HepG2 (cell line): ENCODE measurements around the gene CNN3. TPM values are rescaled to one million over a fixed set of nuclear protein-coding genes. Genes with fewer than 3 reads are reported as not detected.

ENCODE experiments used
- ATAC-seq: fragments of 200-7000 bp; cut with Tn5 transposase; 3 replicates; pipeline ENCODE4 v1.9.1; 2020; ENCODE audit warnings: mild to moderate bottlenecking, moderate library complexity
- BruUV-seq: library from RNA; stranded (reverse); fragments of 400-500 nt; replicated peaks from 2 replicates; lab custom pipeline; 2021; lab: Mats Ljungman, UMichigan
- CTCF ChIA-PET: fragments of 300-600 bp; formaldehyde crosslinking; extraction: SDS; loops from one replicate; lab custom pipeline; 2021; ENCODE audit warnings: low total read pairs, inconsistent platforms, low intra/inter-chr PET ratio; lab: Yijun Ruan, JAX
- POLR2A ChIA-PET: fragments of 350-600 bp; sonication (Branson Sonifier 250); formaldehyde crosslinking; loops from one replicate; lab custom pipeline; 2020; ENCODE audit warnings: antibody characterized with exemption, inconsistent platforms; lab: Yijun Ruan, JAX
- DNase-seq: peaks from one replicate; pipeline ENCODE4 v3.0.0-alpha.2; 2015; ENCODE audit warnings: low spot score
- FAIRE-seq: peaks from 3 replicates; lab custom pipeline; 2011; peaks lifted over from hg19 to GRCh38; lab: Jason Lieb, UNC
- H2AFZ ChIP-seq: one replicate; pipeline ENCODE4 v1.6.1; 2011; ENCODE audit warnings: low read length, inconsistent platforms
- H3K27ac ChIP-seq: fragments of 300-600 bp; 3 replicates; pipeline ENCODE4 v1.8.0; 2011; ENCODE audit warnings: mixed run types, mild to moderate bottlenecking, mixed read lengths, low read length, inconsistent platforms; ENCODE audit not compliant: insufficient read depth; ENCODE audit errors: extremely low read length
- H3K27me3 ChIP-seq, 2 experiments: fragments of 200-600 bp in 1 of 2; 2 replicates in 1 of 2; 3 replicates in 1 of 2; pipeline versions ENCODE4 v1.6.0 to v1.8.0; 2011; ENCODE audit warnings: low read length in 2 of 2, mild to moderate bottlenecking in 2 of 2, moderate library complexity in 2 of 2, inconsistent platforms in 1 of 2; ENCODE audit not compliant: insufficient read depth in 2 of 2, control insufficient read depth in 1 of 2
- H3K36me3 ChIP-seq, 2 experiments: fragments of 200-600 bp in 1 of 2; replicated peaks in 1 of 2; 2 replicates in 1 of 2; 3 replicates in 1 of 2; pipeline versions ENCODE4 v1.5.1 to v1.8.0; 2011; ENCODE audit warnings: low read length in 2 of 2, inconsistent platforms in 1 of 2; ENCODE audit not compliant: insufficient read depth in 2 of 2, control insufficient read depth in 1 of 2
- H3K4me1 ChIP-seq: 2 replicates; pipeline ENCODE4 v1.5.1; 2012; ENCODE audit warnings: low read length, inconsistent platforms; ENCODE audit not compliant: insufficient read depth
- H3K4me2 ChIP-seq: 2 replicates; pipeline ENCODE4 v1.6.0; 2011; ENCODE audit warnings: low read depth, low read length, inconsistent platforms
- H3K4me3 ChIP-seq, 3 experiments: fragments of 200-600 bp in 1 of 3; sonication (generic), shearing (Covaris generic) in 1 of 3; replicated peaks in 1 of 3; 2 replicates each; pipeline ENCODE4 v1.5.1; 2011 to 2016; ENCODE audit warnings: low read length in 3 of 3, inconsistent platforms in 2 of 3, low read depth in 2 of 3, mild to moderate bottlenecking in 2 of 3, control low read depth in 1 of 3, mixed read lengths in 1 of 3; ENCODE audit not compliant: insufficient read depth in 1 of 3
- H3K79me2 ChIP-seq: one replicate; pipeline ENCODE4 v1.6.1; 2011; ENCODE audit warnings: low read length, inconsistent platforms; ENCODE audit not compliant: insufficient read depth
- H3K9ac ChIP-seq: 2 replicates; pipeline ENCODE4 v1.6.0; 2011; ENCODE audit warnings: mild to moderate bottlenecking, low read depth, low read length, inconsistent platforms; ENCODE audit not compliant: insufficient read depth
- H3K9me3 ChIP-seq: 2 replicates; pipeline ENCODE4 v1.5.1; 2012; ENCODE audit warnings: mild to moderate bottlenecking, low read length
- H4K20me1 ChIP-seq: 2 replicates; pipeline ENCODE4 v1.6.0; 2011; ENCODE audit warnings: inconsistent platforms, mild to moderate bottlenecking, low read length, moderate library complexity; ENCODE audit not compliant: insufficient read depth
- ARHGAP35 ChIP-seq: sonication (generic); formaldehyde crosslinking; IDR thresholded peaks from 2 replicates; pipeline ENCODE4 v1.9.0; 2022; ENCODE audit warnings: mild to moderate bottlenecking, inconsistent platforms, moderate library complexity, missing genetic modification reagents, borderline replicate concordance
- CCDC6 ChIP-seq: sonication (generic); formaldehyde crosslinking; IDR thresholded peaks from 2 replicates; pipeline ENCODE4 v1.8.1; 2022; ENCODE audit warnings: mild to moderate bottlenecking, missing genetic modification reagents, moderate library complexity
- MED13 ChIP-seq: sonication (generic); formaldehyde crosslinking; IDR thresholded peaks from 2 replicates; pipeline ENCODE4 v1.5.0; 2020; ENCODE audit warnings: missing genetic modification reagents
- SIN3B ChIP-seq: fragments of 150-350 bp; IDR thresholded peaks from 2 replicates; pipeline ENCODE4 v1.6.1; 2014; ENCODE audit warnings: low read length
- ZBTB21 ChIP-seq: sonication (generic); formaldehyde crosslinking; IDR thresholded peaks from 2 replicates; pipeline ENCODE4 v1.4.0; 2020; ENCODE audit warnings: missing genetic modification reagents
- ZNF549 ChIP-seq: sonication (generic); formaldehyde crosslinking; IDR thresholded peaks from 2 replicates; pipeline ENCODE4 v1.5.0; 2020; ENCODE audit warnings: missing genetic modification reagents
- ZNF564 ChIP-seq: sonication (generic); formaldehyde crosslinking; IDR thresholded peaks from 2 replicates; pipeline ENCODE4 v1.8.1; 2023; ENCODE audit warnings: mild to moderate bottlenecking, missing genetic modification reagents
- WGBS: methylation state at CpG from one replicate; pipeline ENCODE4 v1.1.6; 2017; ENCODE audit warnings: low lambda C conversion rate; 5-methylcytosine and 5-hydroxymethylcytosine counted together
- in situ Hi-C: cut with HindIII; loops from 2 replicates; pipeline ENCODE4 v1.10.0; 2017; ENCODE audit warnings: low pct_unique_long_range_greater_than_20kb; ENCODE audit not compliant: extremely low pct_ligation_motif_present
- intact Hi-C: fragments of 100-400 bp; cut with micrococcal nuclease; formaldehyde crosslinking; loops from one replicate; pipeline ENCODE4 v1.10.0; 2022; ENCODE audit not compliant: unreplicated experiment
- polyA plus RNA-seq, 8 experiments: library from polyadenylated mRNA; depleted of rRNA in 3 of 8; stranded (reverse) in 7 of 8; unstranded in 1 of 8; fragments of >200 nt; fragmentation: Illumina TruSeq in 4 of 8; extraction: Trizol in 4 of 8; gene quantifications; 2 replicates each; pipeline versions ENCODE4 v1.2.1 to v1.2.3, GENCODE V29; 2011 to 2016; ENCODE audit warnings: low read depth in 4 of 8, missing spikeins in 1 of 8, mixed read lengths in 1 of 8; ENCODE audit not compliant: insufficient read depth in 1 of 8
- total RNA-seq, 5 experiments: library from RNA; depleted of rRNA; stranded (reverse); fragments of >200 nt; fragmentation: Illumina TruSeq; extraction: Trizol; gene quantifications; 2 replicates each; pipeline ENCODE4 v1.2.3, GENCODE V29; 2016; ENCODE audit warnings: low read depth in 1 of 5
- TF ChIP-seq, protein P1 (sequence below): sonication (generic); formaldehyde crosslinking; IDR thresholded peaks from 2 replicates; pipeline ENCODE4 v1.5.0; 2020; ENCODE audit warnings: missing genetic modification reagents
- TF ChIP-seq, protein P2 (sequence below): sonication (generic); formaldehyde crosslinking; IDR thresholded peaks from 2 replicates; pipeline ENCODE4 v1.8.0; 2022; ENCODE audit warnings: low read depth, missing genetic modification reagents
- TF ChIP-seq, protein P3 (sequence below): sonication (generic); formaldehyde crosslinking; IDR thresholded peaks from 2 replicates; pipeline ENCODE4 v1.4.0; 2020; ENCODE audit warnings: missing genetic modification reagents, borderline replicate concordance

CNN3 gene
- total and polyA plus RNA-seq, 2 of the 13 experiments (the other 11 are each of a cell fraction or from before 2014, with no cell fraction given), result 113 to 223 TPM

DNA sequence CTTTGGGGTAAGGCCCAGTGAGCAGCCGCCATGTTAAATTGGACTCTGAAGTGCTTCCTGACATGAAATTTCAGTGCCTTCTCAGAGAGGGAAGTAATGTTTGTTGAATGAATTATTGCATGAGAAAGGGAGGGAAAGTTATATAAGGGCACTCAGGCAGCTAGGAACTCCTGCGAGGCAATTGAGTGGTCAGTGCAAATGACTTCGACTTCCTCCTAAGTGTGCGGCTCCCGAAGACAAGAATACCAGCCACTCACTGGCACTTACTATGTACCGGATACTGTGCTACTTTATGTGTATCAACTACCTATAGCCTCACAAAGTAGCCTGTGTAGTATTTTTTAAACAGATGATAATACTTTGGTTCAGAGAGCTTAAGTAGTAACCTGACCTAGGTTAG, 52.5 kb downstream of the CNN3 start:
- BruUV-seq, result no TSS peak
- in situ Hi-C loops, result loop anchor here (25.0 kb wide), 1 partner anchor 363 kb away; the partner anchor contains the start of gene RWDD3

DNA sequence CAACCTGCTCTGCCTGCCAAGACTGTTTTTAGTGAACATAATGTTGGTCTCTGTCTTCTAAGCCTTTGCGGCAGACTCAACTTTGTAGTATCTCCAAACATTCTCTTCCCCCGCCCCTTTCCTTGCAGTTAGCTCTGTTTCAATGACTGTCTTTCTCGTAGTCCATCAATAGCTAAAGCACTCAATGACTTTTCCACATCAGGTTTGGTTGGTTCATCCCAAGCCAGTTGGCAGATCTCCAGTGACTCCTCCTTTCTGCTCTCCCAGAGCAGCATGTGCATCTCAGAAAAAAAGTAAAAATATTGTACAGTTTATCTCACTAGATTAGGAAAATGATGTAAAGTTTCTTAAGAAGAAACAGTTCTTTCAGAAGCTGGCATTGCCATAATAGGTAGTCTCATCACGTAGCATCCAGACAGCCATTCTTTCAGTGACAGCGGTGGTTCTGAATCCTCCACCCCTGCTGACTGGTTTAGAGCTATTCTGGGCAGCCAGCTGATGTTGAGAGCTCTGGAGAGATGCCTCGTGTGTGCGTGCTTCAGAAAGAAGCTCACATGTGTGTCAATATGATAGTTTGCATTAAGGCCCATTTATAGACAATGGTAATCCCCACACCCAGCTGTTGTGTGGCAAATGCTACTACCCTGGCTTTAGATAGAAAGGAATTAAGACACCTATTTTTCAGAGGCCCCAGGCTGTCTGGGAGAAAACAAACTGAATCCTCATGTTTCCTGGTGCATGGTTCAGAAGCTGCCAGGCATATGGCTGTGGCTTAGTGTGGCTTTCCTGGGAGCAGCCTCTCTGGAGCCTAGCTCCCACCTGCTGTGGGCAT, 53.2 kb downstream of the CNN3 start:
- CTCF ChIA-PET, result no interaction called here
- no peak for FAIRE-seq
- WGBS, result 97% methylated on average over 7 of the region's 7 CpGs

More for the DNA sequence above, 52.5 kb downstream of the CNN3 start:
- ChIA-PET CTCF (no interaction called here), POLR2A (no interaction called here)
- WGBS, result 95% methylated on average over 6 of the region's 6 CpGs
- Histone ChIP-seq H2AFZ (no peak overlapping the region), H3K4me1 (no peaks in the 10 kb centered on the region), H4K20me1 (no peaks in the 10 kb centered on the region), H3K27ac (no peak overlapping the region), H3K27me3 (no peaks in the 10 kb centered on the region), H3K9ac (no peak overlapping the region), H3K36me3 (no peaks in the 10 kb centered on the region; a peak in 2 of 5 replicates), H3K4me3 (no peak overlapping the region), H3K79me2 (no peaks in the 10 kb centered on the region), H3K9me3 (no peaks in the 10 kb centered on the region), H3K4me2 (no peak overlapping the region)
- no peak for FAIRE-seq
- no peak for DNase-seq
- intact Hi-C loops, result no loop called here
- no peak for ATAC-seq
- TF ChIP-seq ZNF549 (CRISPR knock-in tag) (no peak), ARHGAP35 (no peak), ZNF564 (CRISPR knock-in tag) (no peak), SIN3B (no peak), CCDC6 (CRISPR knock-in tag) (no peak)
- TF ChIP-seq, protein P1, sequence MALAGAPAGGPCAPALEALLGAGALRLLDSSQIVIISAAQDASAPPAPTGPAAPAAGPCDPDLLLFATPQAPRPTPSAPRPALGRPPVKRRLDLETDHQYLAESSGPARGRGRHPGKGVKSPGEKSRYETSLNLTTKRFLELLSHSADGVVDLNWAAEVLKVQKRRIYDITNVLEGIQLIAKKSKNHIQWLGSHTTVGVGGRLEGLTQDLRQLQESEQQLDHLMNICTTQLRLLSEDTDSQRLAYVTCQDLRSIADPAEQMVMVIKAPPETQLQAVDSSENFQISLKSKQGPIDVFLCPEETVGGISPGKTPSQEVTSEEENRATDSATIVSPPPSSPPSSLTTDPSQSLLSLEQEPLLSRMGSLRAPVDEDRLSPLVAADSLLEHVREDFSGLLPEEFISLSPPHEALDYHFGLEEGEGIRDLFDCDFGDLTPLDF (CRISPR knock-in tag), result no peak

More for the DNA sequence above, 53.2 kb downstream of the CNN3 start:
- no peak overlapping the region for H2AFZ ChIP-seq
- intact Hi-C loops (no loop called here), in situ Hi-C loops (loop anchor here (25.0 kb wide), 1 partner anchor 364 kb away; the partner anchor contains the start of gene RWDD3)
- no peaks in the 10 kb centered on the region for H3K79me2 ChIP-seq
- no peak overlapping the region for H3K4me2 ChIP-seq
- H3K27me3 ChIP-seq, result no peaks in the 10 kb centered on the region
- DNase-seq (no peak), ATAC-seq (no peak)
- H3K9me3 ChIP-seq, result no peaks in the 10 kb centered on the region
- no peak overlapping the region for H3K9ac ChIP-seq
- TF ChIP-seq, protein P2, sequence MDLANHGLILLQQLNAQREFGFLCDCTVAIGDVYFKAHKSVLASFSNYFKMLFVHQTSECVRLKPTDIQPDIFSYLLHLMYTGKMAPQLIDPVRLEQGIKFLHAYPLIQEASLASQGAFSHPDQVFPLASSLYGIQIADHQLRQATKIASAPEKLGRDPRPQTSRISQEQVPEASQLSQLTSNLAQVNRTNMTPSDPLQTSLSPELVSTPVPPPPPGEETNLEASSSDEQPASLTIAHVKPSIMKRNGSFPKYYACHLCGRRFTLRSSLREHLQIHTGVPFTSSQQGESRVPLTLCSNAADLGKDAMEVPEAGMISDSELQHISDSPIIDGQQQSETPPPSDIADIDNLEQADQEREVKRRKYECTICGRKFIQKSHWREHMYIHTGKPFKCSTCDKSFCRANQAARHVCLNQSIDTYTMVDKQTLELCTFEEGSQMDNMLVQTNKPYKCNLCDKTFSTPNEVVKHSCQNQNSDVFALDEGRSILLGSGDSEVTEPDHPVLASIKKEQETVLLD (CRISPR knock-in tag), result no peak
- no peak for TF ChIP-seq MED13 (CRISPR knock-in tag)
- TF ChIP-seq, protein P3, sequence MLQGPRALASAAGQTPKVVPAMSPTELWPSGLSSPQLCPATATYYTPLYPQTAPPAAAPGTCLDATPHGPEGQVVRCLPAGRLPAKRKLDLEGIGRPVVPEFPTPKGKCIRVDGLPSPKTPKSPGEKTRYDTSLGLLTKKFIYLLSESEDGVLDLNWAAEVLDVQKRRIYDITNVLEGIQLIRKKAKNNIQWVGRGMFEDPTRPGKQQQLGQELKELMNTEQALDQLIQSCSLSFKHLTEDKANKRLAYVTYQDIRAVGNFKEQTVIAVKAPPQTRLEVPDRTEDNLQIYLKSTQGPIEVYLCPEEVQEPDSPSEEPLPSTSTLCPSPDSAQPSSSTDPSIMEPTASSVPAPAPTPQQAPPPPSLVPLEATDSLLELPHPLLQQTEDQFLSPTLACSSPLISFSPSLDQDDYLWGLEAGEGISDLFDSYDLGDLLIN (CRISPR knock-in tag), result no peak
- TF ChIP-seq ZBTB21, result no peak
- no peak overlapping the region for H3K27ac ChIP-seq
- no peak overlapping the region for H3K4me3 ChIP-seq
- no peaks in the 10 kb centered on the region for H4K20me1 ChIP-seq
- no peaks in the 10 kb centered on the region for H3K4me1 ChIP-seq
- peaks cover 0 to 3% of the 10 kb centered on the region in 2 experiments; a peak in 2 of 5 replicates for H3K36me3 ChIP-seq
- BruUV-seq, result no TSS peak
- POLR2A ChIA-PET, result no interaction called here
